PC-9 (cell line): Measurements from ENCODE around the gene JAG1. TPM values are rescaled to one million over a fixed set of nuclear protein-coding genes. Genes with fewer than 3 reads are reported as not detected.

Source experiments
- BruUV-seq: library from RNA; stranded (reverse); fragments of 400-500 nt; replicated peaks from 2 replicates; lab custom pipeline; 2021; lab: Mats Ljungman, UMichigan
- CTCF ChIA-PET: fragments of 300-600 bp; sonication (Branson Sonifier 250); formaldehyde crosslinking; loops from one replicate; lab custom pipeline; 2022; ENCODE audit warnings: antibody characterized with exemption; lab: Charles Lee
- POLR2A ChIA-PET: fragments of 300-600 bp; sonication (Branson Sonifier 250); formaldehyde crosslinking; loops from one replicate; lab custom pipeline; 2022; ENCODE audit warnings: antibody characterized with exemption; ENCODE audit not compliant: unreplicated experiment; lab: Charles Lee
- DNase-seq, 2 experiments: peaks; one replicate each; pipeline versions ENCODE4 v3.0.0 to v3.0.0-alpha.2; 2015 to 2022; ENCODE audit warnings: mixed read lengths in 1 of 2
- H2AFZ ChIP-seq: fragments of 200-600 bp; sonication (generic); 2 replicates; pipeline ENCODE4 v1.8.1; 2017; ENCODE audit warnings: antibody characterized with exemption
- H3F3A ChIP-seq: fragments of 200-600 bp; sonication (generic); 2 replicates; pipeline ENCODE4 v1.8.1; 2017; ENCODE audit warnings: antibody characterized with exemption, mild to moderate bottlenecking, low read depth; ENCODE audit not compliant: insufficient read depth
- H3K27ac ChIP-seq: fragments of 200-600 bp; sonication (generic); 2 replicates; pipeline ENCODE4 v1.6.1; 2016; ENCODE audit warnings: mixed run types
- H3K27me3 ChIP-seq: fragments of 200-600 bp; sonication (generic); 2 replicates; pipeline ENCODE4 v1.6.1; 2016; ENCODE audit warnings: low read depth, mixed run types; ENCODE audit not compliant: insufficient read depth
- H3K36me3 ChIP-seq: fragments of 200-600 bp; sonication (generic); 2 replicates; pipeline ENCODE4 v1.6.1; 2016; ENCODE audit warnings: low read depth, mixed run types
- H3K4me1 ChIP-seq: fragments of 200-600 bp; sonication (generic); replicated peaks from 2 replicates; pipeline ENCODE4 v1.6.1; 2016; ENCODE audit warnings: mixed run types; ENCODE audit not compliant: insufficient read depth
- H3K4me2 ChIP-seq: fragments of 200-600 bp; sonication (generic); 2 replicates; pipeline ENCODE4 v1.6.1; 2017; ENCODE audit warnings: mixed run types
- H3K4me3 ChIP-seq: fragments of 200-600 bp; sonication (generic); 2 replicates; pipeline ENCODE4 v1.6.1; 2016; ENCODE audit warnings: mixed run types
- H3K79me2 ChIP-seq: fragments of 200-600 bp; sonication (generic); 2 replicates; pipeline ENCODE4 v1.6.1; 2017; ENCODE audit warnings: low read depth, mixed run types
- H3K9me2 ChIP-seq: fragments of 200-600 bp; sonication (generic); 2 replicates; pipeline ENCODE4 v1.8.1; 2017; ENCODE audit warnings: mild to moderate bottlenecking; ENCODE audit not compliant: insufficient read depth
- H3K9me3 ChIP-seq: fragments of 200-600 bp; sonication (generic); 2 replicates; pipeline ENCODE4 v1.8.1; 2016; ENCODE audit warnings: low read depth; ENCODE audit not compliant: insufficient read depth
- H4K20me1 ChIP-seq: fragments of 200-600 bp; sonication (generic); 2 replicates; pipeline ENCODE4 v1.8.1; 2017; ENCODE audit not compliant: insufficient read depth
- CTCF ChIP-seq: fragments of 200-600 bp; sonication (generic); conservative IDR thresholded peaks from 2 replicates; pipeline ENCODE4 v1.6.1; 2017; ENCODE audit warnings: mixed run types, antibody characterized with exemption, mild to moderate bottlenecking, moderate library complexity
- EZH2 ChIP-seq: fragments of 200-600 bp; sonication (generic); IDR thresholded peaks from 2 replicates; pipeline ENCODE4 v1.8.0; 2017; ENCODE audit warnings: antibody characterized with exemption, low read depth
- intact Hi-C: fragments of 100-400 bp; cut with micrococcal nuclease; formaldehyde crosslinking; loops from one replicate; pipeline ENCODE4 v1.10.0; 2022; ENCODE audit not compliant: unreplicated experiment
- total RNA-seq: library from RNA; stranded (reverse); gene quantifications from 2 replicates; pipeline ENCODE4 v1.2.3, GENCODE V29; 2021

JAG1 gene
- total RNA-seq, 1 experiment from 2014 or later = 42.9 TPM

- Histone ChIP-seq H3K27ac (no peak overlapping the region), H3K79me2 (peaks cover 53% of the 10 kb centered on the region), H3K4me3 (no peak overlapping the region), H3K9me3 (no peaks in the 10 kb centered on the region), H2AFZ (no peak overlapping the region), H3K9me2 (no peaks in the 10 kb centered on the region), H3K36me3 (peaks cover 27% of the 10 kb centered on the region; the same call in 1 of the 2 replicates), H3K4me2 (no peak overlapping the region), H3K27me3 (no peaks in the 10 kb centered on the region), H3F3A (no peaks in the 10 kb centered on the region; the same call in 1 of the 2 replicates), H3K4me1 (no peaks in the 10 kb centered on the region), H4K20me1 (peaks cover 9% of the 10 kb centered on the region; the same call in 1 of the 2 replicates)
- intact Hi-C loops = no loop called here
- BruUV-seq = no TSS peak
- POLR2A ChIA-PET = no interaction called here
- CTCF ChIA-PET = no interaction called here
- TF ChIP-seq CTCF = no peak
- TF ChIP-seq EZH2 = no peak
- DNase-seq = no peak
These were observed 8.7 kb downstream of the JAG1 start for GRCh38 chr20:10665027-10665561.

GRCh38 chr20:10663756-10664155 is 10.0 kb downstream of the JAG1 start:
- no peak for DNase-seq
- ChIA-PET CTCF (interaction anchor here (0.6 kb wide), 2 partner anchors 144 to 189 kb away, joined by 3 to 15 read pairs; no protein-coding TSS in a partner anchor), POLR2A (no interaction called here)
- Histone ChIP-seq H3F3A (no peaks in the 10 kb centered on the region; the same call in 1 of the 2 replicates), H3K27ac (no peak overlapping the region), H3K9me3 (no peaks in the 10 kb centered on the region), H2AFZ (no peak overlapping the region), H3K36me3 (peaks cover 24% of the 10 kb centered on the region; the same call in 1 of the 2 replicates), H3K27me3 (no peaks in the 10 kb centered on the region), H4K20me1 (peaks cover 9% of the 10 kb centered on the region), H3K9me2 (no peaks in the 10 kb centered on the region), H3K79me2 (peaks cover 40% of the 10 kb centered on the region), H3K4me1 (no peaks in the 10 kb centered on the region), H3K4me2 (no peak overlapping the region), H3K4me3 (no peak overlapping the region)
- intact Hi-C loops = no loop called here
- TF ChIP-seq CTCF (no peak), EZH2 (no peak)
- no TSS peak for BruUV-seq

- no peak for TF ChIP-seq EZH2
- no peak for TF ChIP-seq CTCF
- Histone ChIP-seq H3K27me3 (no peaks in the 10 kb centered on the region), H2AFZ (no peak overlapping the region), H3K9me2 (no peaks in the 10 kb centered on the region), H4K20me1 (peaks cover 9% of the 10 kb centered on the region), H3K4me1 (no peaks in the 10 kb centered on the region), H3K4me2 (no peak overlapping the region), H3F3A (no peaks in the 10 kb centered on the region; the same call in 1 of the 2 replicates), H3K4me3 (no peak overlapping the region), H3K36me3 (peaks cover 21% of the 10 kb centered on the region; the same call in 1 of the 2 replicates), H3K27ac (no peak overlapping the region), H3K9me3 (no peaks in the 10 kb centered on the region), H3K79me2 (peaks cover 31% of the 10 kb centered on the region)
- no peak for DNase-seq
- no TSS peak for BruUV-seq
- POLR2A ChIA-PET = no interaction called here
- intact Hi-C loops = no loop called here
- CTCF ChIA-PET = no interaction called here
These were observed 10.9 kb downstream of the JAG1 start for GRCh38 chr20:10662661-10663458.
